K562 (cell line): ENCODE results near the gene CDR2L. TPM values are rescaled to one million over a fixed set of nuclear protein-coding genes. Genes with fewer than 3 reads are reported as not detected.

Experiments used
- DACH1 ChIP-seq: fragments of 450-650 bp; IDR thresholded peaks from 2 replicates; pipeline ENCODE4 v1.6.1; 2018; ENCODE audit not compliant: partially characterized antibody
- KLF6 ChIP-seq: fragments of 250-450 bp; sonication (Bioruptor Pico); IDR thresholded peaks from 2 replicates; pipeline ENCODE4 v1.4.0; 2020; ENCODE audit warnings: mild to moderate bottlenecking, moderate library complexity, borderline replicate concordance
- LARP7 ChIP-seq: fragments of 450-650 bp; IDR thresholded peaks from 2 replicates; pipeline ENCODE4 v1.6.1; 2016
- MECOM ChIP-seq: fragments of 250-450 bp; sonication (Bioruptor Pico); IDR thresholded peaks from 2 replicates; pipeline ENCODE4 v1.8.0; 2022; ENCODE audit warnings: inconsistent platforms
- MIER1 ChIP-seq: fragments of 450-650 bp; IDR thresholded peaks from 2 replicates; pipeline ENCODE4 v1.6.1; 2016; ENCODE audit warnings: antibody characterized with exemption, mild to moderate bottlenecking, low read depth
- POLR2H ChIP-seq: IDR thresholded peaks from 2 replicates; pipeline ENCODE4 v1.6.1; 2016; ENCODE audit warnings: missing genetic modification characterization, low read depth, mild to moderate bottlenecking, control low read depth, missing compliant biosample characterization, moderate library complexity
- SAFB ChIP-seq: fragments of 200-400 bp; formaldehyde crosslinking; IDR thresholded peaks from 2 replicates; pipeline ENCODE4 v1.6.1; 2017; ENCODE audit warnings: low read depth, low read length, borderline replicate concordance
- SMARCC2 ChIP-seq: fragments of 450-650 bp; IDR thresholded peaks from 2 replicates; pipeline ENCODE4 v1.6.1; 2017; ENCODE audit warnings: antibody characterized with exemption, moderate library complexity, mild to moderate bottlenecking, low read depth
- SP2 ChIP-seq: IDR thresholded peaks from 2 replicates; pipeline ENCODE4 v1.6.1; 2011; ENCODE audit warnings: mild to moderate bottlenecking, low read depth, low read length, moderate library complexity; ENCODE audit not compliant: poor library complexity, severe bottlenecking; ENCODE audit errors: extremely low read depth
- TAL1 ChIP-seq: fragments of 450-650 bp; IDR thresholded peaks from 2 replicates; pipeline ENCODE4 v1.6.1; 2016; ENCODE audit warnings: mild to moderate bottlenecking
- ZBTB1 ChIP-seq: sonication (generic); formaldehyde crosslinking; IDR thresholded peaks from 2 replicates; pipeline ENCODE4 v1.8.1; 2023; ENCODE audit warnings: missing genetic modification reagents, low read depth, mild to moderate bottlenecking, borderline replicate concordance
- ZNF780A ChIP-seq: fragments of 250-450 bp; sonication (Bioruptor Pico); IDR thresholded peaks from 2 replicates; pipeline ENCODE4 v1.5.0; 2021; ENCODE audit warnings: mild to moderate bottlenecking
- ZNF785 ChIP-seq: fragments of 250-450 bp; sonication (Bioruptor Pico); IDR thresholded peaks from 2 replicates; pipeline ENCODE4 v1.4.0; 2020; ENCODE audit warnings: mild to moderate bottlenecking
- polyA plus RNA-seq, 8 experiments: library from polyadenylated mRNA; depleted of rRNA in 4 of 8; stranded (reverse) in 5 of 8; unstranded in 3 of 8; fragments of >200 nt; fragmentation: Nextera tagmentation in 2 of 8; fragmentation: Illumina TruSeq in 1 of 8; extraction: Ambion mirVana in 2 of 8; extraction: Trizol in 1 of 8; gene quantifications; 2 replicates each; pipeline versions ENCODE4 v1.2.1 to v1.2.3, GENCODE V29; 2011 to 2014; ENCODE audit warnings: inconsistent platforms in 1 of 8, missing spikeins in 1 of 8
- total RNA-seq, 7 experiments: library from RNA; depleted of rRNA in 6 of 7; stranded (reverse); fragments of >200 nt in 6 of 7; fragmentation: Illumina TruSeq in 2 of 7; extraction: Trizol in 2 of 7; gene quantifications; 2 replicates each; pipeline versions ENCODE4 v1.2.1 to v1.2.3, GENCODE V29; 2011 to 2021; ENCODE audit warnings: low replicate concordance in 1 of 7
- TF ChIP-seq, protein P1 (sequence below): fragments of 450-650 bp; IDR thresholded peaks from 2 replicates; pipeline ENCODE4 v1.6.1; 2016; ENCODE audit warnings: antibody characterized with exemption
- TF ChIP-seq, protein P2 (sequence below): sonication (generic); formaldehyde crosslinking; IDR thresholded peaks from 2 replicates; pipeline ENCODE4 v1.8.0; 2022; ENCODE audit warnings: missing genetic modification reagents, mild to moderate bottlenecking, borderline replicate concordance
- TF ChIP-seq, protein P3 (sequence below): fragments of 200-800 bp; sonication (Bioruptor generic); IDR thresholded peaks from 2 replicates; pipeline ENCODE4 v1.6.1; 2017; ENCODE audit warnings: missing genetic modification characterization, missing compliant biosample characterization
- TF ChIP-seq, protein P4 (sequence below): IDR thresholded peaks from 2 replicates; pipeline ENCODE4 v1.6.1; 2016; ENCODE audit warnings: missing genetic modification characterization, missing compliant biosample characterization
- TF ChIP-seq, protein P5 (sequence below), 2 experiments: fragments of 450-650 bp in 1 of 2; IDR thresholded peaks; 2 replicates each; pipeline ENCODE4 v1.6.1; 2011 to 2017; ENCODE audit warnings: low read depth in 2 of 2, antibody characterized with exemption in 1 of 2, borderline replicate concordance in 1 of 2, low read length in 1 of 2, mild to moderate bottlenecking in 1 of 2, mixed read lengths in 1 of 2; ENCODE audit not compliant: control insufficient read depth in 1 of 2

The CDR2L gene
- total and polyA plus RNA-seq, 9 of the 15 experiments (the other 6 are each of a cell fraction or from before 2014, with no cell fraction given), result 2.7 to 16.0 (median 7.3) TPM

DNA sequence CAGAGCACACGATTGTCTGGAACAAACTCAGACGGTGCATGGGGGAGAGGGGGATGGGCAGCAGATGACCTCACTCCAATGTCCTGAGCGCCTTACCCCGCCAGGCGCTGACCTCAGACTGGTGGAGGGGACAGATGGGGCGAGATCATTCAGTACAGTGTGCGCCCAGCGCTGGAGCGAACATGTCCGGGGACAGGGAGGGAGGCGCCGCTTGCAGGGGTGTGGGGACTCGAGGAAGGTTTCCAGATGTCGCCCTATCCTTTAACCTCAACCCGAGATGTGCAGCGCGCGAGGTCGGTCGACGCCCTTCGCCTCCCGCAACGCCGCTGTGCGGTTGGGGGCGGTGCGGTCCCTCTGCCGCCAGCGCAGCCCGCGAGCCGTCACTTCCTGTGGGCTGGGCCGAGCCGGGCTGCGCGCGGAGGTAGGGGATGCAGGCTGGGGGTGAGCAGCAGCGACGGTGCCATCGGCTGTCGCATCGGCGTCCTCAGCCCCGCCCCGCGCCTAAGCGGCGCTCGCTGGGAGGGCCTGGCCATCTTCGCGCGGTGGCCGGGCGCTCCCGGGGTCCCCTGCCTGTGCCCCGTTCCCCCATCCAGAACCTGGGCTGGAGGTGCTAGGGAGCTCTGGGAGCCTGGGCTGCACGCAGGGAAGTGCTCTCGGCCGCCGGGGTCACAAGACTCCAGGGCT, 5.3 kb upstream of the CDR2L start (continued):
- TF ChIP-seq, protein P1, sequence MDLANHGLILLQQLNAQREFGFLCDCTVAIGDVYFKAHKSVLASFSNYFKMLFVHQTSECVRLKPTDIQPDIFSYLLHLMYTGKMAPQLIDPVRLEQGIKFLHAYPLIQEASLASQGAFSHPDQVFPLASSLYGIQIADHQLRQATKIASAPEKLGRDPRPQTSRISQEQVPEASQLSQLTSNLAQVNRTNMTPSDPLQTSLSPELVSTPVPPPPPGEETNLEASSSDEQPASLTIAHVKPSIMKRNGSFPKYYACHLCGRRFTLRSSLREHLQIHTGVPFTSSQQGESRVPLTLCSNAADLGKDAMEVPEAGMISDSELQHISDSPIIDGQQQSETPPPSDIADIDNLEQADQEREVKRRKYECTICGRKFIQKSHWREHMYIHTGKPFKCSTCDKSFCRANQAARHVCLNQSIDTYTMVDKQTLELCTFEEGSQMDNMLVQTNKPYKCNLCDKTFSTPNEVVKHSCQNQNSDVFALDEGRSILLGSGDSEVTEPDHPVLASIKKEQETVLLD, result peak; percentile 57; the same call in 1 of the 2 replicates
- TF ChIP-seq MIER1, result no peak
- TF ChIP-seq DACH1, result peak; percentile 7
- peak; percentile 63; the same call in 1 of the 2 replicates for TF ChIP-seq KLF6 (CRISPR knock-in tag)
- TF ChIP-seq ZNF785 (CRISPR knock-in tag), result no peak
- TF ChIP-seq TAL1, result no peak
- TF ChIP-seq, protein P2, sequence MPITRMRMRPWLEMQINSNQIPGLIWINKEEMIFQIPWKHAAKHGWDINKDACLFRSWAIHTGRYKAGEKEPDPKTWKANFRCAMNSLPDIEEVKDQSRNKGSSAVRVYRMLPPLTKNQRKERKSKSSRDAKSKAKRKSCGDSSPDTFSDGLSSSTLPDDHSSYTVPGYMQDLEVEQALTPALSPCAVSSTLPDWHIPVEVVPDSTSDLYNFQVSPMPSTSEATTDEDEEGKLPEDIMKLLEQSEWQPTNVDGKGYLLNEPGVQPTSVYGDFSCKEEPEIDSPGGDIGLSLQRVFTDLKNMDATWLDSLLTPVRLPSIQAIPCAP (CRISPR knock-in tag), result no peak
- no peak for TF ChIP-seq LARP7
- no peak for TF ChIP-seq SP2
- TF ChIP-seq SAFB, result no peak
- TF ChIP-seq, protein P3, sequence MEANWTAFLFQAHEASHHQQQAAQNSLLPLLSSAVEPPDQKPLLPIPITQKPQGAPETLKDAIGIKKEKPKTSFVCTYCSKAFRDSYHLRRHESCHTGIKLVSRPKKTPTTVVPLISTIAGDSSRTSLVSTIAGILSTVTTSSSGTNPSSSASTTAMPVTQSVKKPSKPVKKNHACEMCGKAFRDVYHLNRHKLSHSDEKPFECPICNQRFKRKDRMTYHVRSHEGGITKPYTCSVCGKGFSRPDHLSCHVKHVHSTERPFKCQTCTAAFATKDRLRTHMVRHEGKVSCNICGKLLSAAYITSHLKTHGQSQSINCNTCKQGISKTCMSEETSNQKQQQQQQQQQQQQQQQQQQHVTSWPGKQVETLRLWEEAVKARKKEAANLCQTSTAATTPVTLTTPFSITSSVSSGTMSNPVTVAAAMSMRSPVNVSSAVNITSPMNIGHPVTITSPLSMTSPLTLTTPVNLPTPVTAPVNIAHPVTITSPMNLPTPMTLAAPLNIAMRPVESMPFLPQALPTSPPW (CRISPR knock-in tag), result peak; percentile 73
- TF ChIP-seq, protein P4, sequence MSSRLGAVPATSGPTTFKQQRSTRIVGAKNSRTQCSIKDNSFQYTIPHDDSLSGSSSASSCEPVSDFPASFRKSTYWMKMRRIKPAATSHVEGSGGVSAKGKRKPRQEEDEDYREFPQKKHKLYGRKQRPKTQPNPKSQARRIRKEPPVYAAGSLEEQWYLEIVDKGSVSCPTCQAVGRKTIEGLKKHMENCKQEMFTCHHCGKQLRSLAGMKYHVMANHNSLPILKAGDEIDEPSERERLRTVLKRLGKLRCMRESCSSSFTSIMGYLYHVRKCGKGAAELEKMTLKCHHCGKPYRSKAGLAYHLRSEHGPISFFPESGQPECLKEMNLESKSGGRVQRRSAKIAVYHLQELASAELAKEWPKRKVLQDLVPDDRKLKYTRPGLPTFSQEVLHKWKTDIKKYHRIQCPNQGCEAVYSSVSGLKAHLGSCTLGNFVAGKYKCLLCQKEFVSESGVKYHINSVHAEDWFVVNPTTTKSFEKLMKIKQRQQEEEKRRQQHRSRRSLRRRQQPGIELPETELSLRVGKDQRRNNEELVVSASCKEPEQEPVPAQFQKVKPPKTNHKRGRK (tag), result no peak
- TF ChIP-seq MECOM (CRISPR knock-in tag), result no peak
- peak; percentile 59; the same call in 1 of the 2 replicates for TF ChIP-seq SMARCC2
- peak; percentile 99 for TF ChIP-seq ZBTB1
- no peak; the same call in none of the 2 replicates for TF ChIP-seq POLR2H
- TF ChIP-seq, protein P5, sequence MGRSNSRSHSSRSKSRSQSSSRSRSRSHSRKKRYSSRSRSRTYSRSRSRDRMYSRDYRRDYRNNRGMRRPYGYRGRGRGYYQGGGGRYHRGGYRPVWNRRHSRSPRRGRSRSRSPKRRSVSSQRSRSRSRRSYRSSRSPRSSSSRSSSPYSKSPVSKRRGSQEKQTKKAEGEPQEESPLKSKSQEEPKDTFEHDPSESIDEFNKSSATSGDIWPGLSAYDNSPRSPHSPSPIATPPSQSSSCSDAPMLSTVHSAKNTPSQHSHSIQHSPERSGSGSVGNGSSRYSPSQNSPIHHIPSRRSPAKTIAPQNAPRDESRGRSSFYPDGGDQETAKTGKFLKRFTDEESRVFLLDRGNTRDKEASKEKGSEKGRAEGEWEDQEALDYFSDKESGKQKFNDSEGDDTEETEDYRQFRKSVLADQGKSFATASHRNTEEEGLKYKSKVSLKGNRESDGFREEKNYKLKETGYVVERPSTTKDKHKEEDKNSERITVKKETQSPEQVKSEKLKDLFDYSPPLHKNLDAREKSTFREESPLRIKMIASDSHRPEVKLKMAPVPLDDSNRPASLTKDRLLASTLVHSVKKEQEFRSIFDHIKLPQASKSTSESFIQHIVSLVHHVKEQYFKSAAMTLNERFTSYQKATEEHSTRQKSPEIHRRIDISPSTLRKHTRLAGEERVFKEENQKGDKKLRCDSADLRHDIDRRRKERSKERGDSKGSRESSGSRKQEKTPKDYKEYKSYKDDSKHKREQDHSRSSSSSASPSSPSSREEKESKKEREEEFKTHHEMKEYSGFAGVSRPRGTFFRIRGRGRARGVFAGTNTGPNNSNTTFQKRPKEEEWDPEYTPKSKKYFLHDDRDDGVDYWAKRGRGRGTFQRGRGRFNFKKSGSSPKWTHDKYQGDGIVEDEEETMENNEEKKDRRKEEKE (IDR thresholded peaks at IDR 0.05; ENCODE audit: borderline replicate concordance in 1 of 2, control insufficient read depth in 1 of 2, low read depth in 2 of 2, low read length in 1 of 2), result no peak
- TF ChIP-seq ZNF780A (CRISPR knock-in tag), result no peak
